ENCODE results near the gene USP25.

The USP25 gene

DNA sequence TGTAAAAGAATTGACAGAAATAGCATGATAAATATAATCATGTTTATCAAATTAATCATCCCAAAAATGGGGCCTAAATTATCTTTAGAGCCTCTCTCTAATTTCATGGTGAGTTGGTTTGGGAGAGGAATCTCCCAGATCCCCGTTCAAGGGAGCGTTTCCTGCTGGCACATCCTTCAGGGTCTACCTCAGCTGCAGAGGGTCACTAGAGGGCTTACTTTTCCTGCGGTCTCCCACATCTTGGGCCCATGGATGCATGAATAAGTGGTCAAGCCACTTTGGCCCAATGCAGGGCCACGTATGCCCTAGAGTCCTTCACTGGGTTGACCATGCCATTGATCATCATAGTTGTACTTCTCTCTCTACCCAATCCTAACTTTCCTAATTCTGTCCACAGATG is 164.1 kb downstream of the USP25 start:
- Histone ChIP-seq H3K27me3 (ENCODE audit: insufficient read depth, low read length) (no peaks in the 10 kb centered on the region), H3K4me1 (ENCODE audit: control insufficient read depth, insufficient read depth, low read length, unreplicated experiment) (peaks cover 8% of the 10 kb centered on the region), H3K36me3 (ENCODE audit: insufficient read depth, low read length) (no peaks in the 10 kb centered on the region), H2AFZ (ENCODE audit: low read length, unreplicated experiment) (no peak overlapping the region), H3K79me2 (ENCODE audit: control insufficient read depth, insufficient read depth, low read length, unreplicated experiment) (no peaks in the 10 kb centered on the region), H3K4me3 (ENCODE audit: low read depth, low read length) (no peak overlapping the region), H3K27ac (ENCODE audit: low read depth, low read length) (no peak overlapping the region)

- Histone ChIP-seq H3K4me3 (ENCODE audit: low read depth, low read length) (0 out of 2 replicates have a peak overlapping the region, but pooled peaks have one; percentile 7), H3K27ac (ENCODE audit: low read depth, low read length) (no peak overlapping the region), H3K79me2 (ENCODE audit: control insufficient read depth, insufficient read depth, low read length, unreplicated experiment) (no peaks in the 10 kb centered on the region), H3K36me3 (ENCODE audit: insufficient read depth, low read length) (no peaks in the 10 kb centered on the region), H3K27me3 (ENCODE audit: insufficient read depth, low read length) (no peaks in the 10 kb centered on the region), H3K4me1 (ENCODE audit: control insufficient read depth, insufficient read depth, low read length, unreplicated experiment) (peaks cover 8% of the 10 kb centered on the region), H2AFZ (ENCODE audit: low read length, unreplicated experiment) (no peak overlapping the region)
Measured at GRCh38 chr21:15894596-15894995, 164.8 kb downstream of the USP25 start.

DNA sequence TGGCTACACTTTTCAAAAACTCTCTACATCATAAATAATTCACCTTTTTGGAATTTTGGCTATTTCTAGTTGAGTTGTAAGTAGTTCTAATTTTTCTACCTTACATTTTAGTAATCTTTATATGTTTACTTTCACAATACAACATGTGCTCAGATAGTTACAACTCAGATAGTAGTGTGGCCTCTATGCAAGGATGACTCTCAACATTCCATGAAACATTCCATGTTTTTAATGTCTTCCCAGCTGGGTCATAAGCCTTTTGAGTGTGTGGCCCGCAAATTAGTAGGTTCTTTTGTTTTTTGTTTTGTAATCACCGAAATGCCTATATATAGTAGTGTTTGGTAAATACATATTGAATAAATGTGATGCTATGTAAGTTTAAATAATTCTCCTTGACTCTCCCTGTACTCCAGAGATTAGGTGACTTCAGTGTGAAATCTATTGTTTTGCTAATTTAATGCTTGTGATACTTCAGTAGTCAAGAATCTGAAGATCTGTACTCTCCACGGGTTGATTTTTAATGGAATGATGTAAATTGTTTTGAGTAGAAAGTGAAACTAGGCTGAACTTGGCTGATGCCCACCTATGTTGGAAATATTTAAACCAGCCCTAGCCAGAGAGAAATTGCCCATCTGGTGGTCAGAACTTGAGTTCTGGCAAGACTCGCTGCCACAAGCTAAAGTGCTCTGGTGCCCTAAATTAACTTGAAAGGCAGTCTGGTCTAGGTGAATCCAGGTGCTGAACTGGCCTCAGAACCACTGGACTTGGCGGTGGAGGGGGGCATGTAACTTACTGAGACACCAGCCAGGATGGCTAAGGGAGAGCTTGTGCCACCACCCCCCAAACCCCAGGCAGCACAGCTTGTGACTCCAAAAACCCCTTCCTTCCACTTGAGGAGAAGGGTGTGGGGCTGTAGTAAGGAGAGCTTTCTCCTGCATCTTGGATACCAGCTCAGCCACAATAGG is 165.6 kb downstream of the USP25 start:
- no peak overlapping the region for H2AFZ ChIP-seq (ENCODE audit: low read length, unreplicated experiment)
- H3K27me3 ChIP-seq (ENCODE audit: insufficient read depth, low read length): no peaks in the 10 kb centered on the region
- H3K79me2 ChIP-seq (ENCODE audit: control insufficient read depth, insufficient read depth, low read length, unreplicated experiment): no peaks in the 10 kb centered on the region
- H3K27ac ChIP-seq (ENCODE audit: low read depth, low read length): no peak overlapping the region
- H3K4me3 ChIP-seq (ENCODE audit: low read depth, low read length): no peak overlapping the region
- no peaks in the 10 kb centered on the region for H3K36me3 ChIP-seq (ENCODE audit: insufficient read depth, low read length)
- peaks cover 8% of the 10 kb centered on the region for H3K4me1 ChIP-seq (ENCODE audit: control insufficient read depth, insufficient read depth, low read length, unreplicated experiment)

DNA sequence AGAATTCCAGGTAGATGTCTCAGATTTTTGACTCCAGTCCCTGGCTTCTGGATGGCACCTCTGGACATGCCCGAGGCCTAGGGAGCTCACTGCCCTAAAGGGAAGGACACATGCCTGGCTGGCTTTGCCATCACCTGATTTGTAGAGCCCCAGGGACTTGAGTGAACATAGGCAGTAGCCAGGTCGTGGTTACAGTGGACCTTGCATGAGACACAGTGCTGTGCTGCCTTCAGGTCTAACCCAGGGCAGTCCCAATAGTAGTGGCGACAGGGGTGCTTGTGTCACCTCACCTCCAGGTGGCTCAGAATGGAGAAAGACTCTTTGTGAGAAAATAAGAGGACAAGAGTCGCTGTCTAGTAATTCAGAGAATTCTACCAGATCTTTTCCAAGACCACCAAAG is 166.7 kb downstream of the USP25 start:
- Histone ChIP-seq H3K27me3 (ENCODE audit: insufficient read depth, low read length) (no peaks in the 10 kb centered on the region), H3K79me2 (ENCODE audit: control insufficient read depth, insufficient read depth, low read length, unreplicated experiment) (no peaks in the 10 kb centered on the region), H2AFZ (ENCODE audit: low read length, unreplicated experiment) (no peak overlapping the region), H3K4me1 (ENCODE audit: control insufficient read depth, insufficient read depth, low read length, unreplicated experiment) (peaks cover 8% of the 10 kb centered on the region), H3K4me3 (ENCODE audit: low read depth, low read length) (no peak overlapping the region), H3K27ac (ENCODE audit: low read depth, low read length) (no peak overlapping the region), H3K36me3 (ENCODE audit: insufficient read depth, low read length) (no peaks in the 10 kb centered on the region)

DNA sequence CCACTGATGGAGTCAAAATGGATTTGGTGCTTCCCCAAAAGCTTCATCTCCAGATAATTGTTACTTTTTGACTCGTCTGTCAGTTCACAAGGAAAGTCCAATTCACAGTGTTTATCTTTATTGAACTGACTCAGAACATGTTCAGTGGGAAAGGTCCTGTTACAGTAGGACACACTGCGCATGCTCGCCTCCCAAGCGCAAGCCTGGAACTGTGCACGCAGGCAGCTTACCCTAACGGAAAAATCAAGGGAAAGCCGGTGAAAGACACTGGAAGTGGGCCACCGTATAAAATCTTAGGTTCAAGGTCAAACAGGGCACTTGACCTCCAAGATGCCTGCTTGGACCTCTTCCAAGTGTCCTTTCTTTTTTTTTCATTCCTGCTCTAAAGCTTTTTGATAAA is 174.6 kb downstream of the USP25 start:
- Histone ChIP-seq H3K27ac (ENCODE audit: low read depth, low read length) (no peak overlapping the region), H3K79me2 (ENCODE audit: control insufficient read depth, insufficient read depth, low read length, unreplicated experiment) (no peaks in the 10 kb centered on the region), H3K4me1 (ENCODE audit: control insufficient read depth, insufficient read depth, low read length, unreplicated experiment) (no peaks in the 10 kb centered on the region), H3K36me3 (ENCODE audit: insufficient read depth, low read length) (no peaks in the 10 kb centered on the region), H3K27me3 (ENCODE audit: insufficient read depth, low read length) (no peaks in the 10 kb centered on the region), H2AFZ (ENCODE audit: low read length, unreplicated experiment) (no peak overlapping the region), H3K4me3 (ENCODE audit: low read depth, low read length) (no peak overlapping the region)

DNA sequence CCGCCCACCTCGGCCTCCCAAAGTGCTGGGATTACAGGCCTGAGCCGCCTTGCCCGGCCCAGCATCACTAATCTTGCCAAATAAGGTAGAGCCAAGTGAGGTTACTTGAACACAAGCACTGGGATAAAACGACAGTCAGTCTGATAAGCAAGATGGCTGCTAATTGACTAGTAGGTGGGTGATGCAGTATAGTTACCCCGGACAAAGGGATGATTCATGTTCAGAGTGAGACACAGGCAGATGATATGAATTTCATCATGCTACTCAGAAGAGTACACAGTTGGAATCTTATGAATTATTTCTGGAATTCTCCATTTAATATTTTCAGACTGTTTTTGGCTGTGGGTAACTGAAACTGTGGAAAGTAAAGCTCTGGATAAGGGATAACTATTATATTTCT is 178.4 kb downstream of the USP25 start:
- Histone ChIP-seq H3K4me3 (ENCODE audit: low read depth, low read length) (no peak overlapping the region), H2AFZ (ENCODE audit: low read length, unreplicated experiment) (peak overlapping the region; percentile 31), H3K36me3 (ENCODE audit: insufficient read depth, low read length) (no peaks in the 10 kb centered on the region), H3K4me1 (ENCODE audit: control insufficient read depth, insufficient read depth, low read length, unreplicated experiment) (no peaks in the 10 kb centered on the region), H3K27ac (ENCODE audit: low read depth, low read length) (no peak overlapping the region), H3K79me2 (ENCODE audit: control insufficient read depth, insufficient read depth, low read length, unreplicated experiment) (no peaks in the 10 kb centered on the region), H3K27me3 (ENCODE audit: insufficient read depth, low read length) (no peaks in the 10 kb centered on the region)

DNA sequence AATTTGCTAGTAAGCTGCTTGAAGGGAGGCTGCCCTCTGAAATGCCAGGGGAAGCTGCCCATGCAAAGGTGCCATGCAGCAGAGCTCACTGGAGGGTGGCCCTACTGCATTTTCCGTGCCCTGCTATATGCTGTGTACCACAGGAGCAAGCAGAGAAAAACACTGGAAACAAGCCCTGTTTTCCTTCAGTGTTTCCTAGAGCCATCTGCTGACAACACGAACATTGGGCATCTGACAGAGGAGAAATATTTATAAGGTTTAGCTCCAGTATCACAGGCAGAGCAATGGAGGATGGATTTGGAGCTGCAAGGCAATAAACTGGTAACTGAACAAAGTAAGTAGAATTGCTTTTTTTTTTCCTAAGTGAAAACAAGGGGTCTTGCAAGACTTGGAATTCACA is 198.4 kb downstream of the USP25 start:
- H3K4me3 ChIP-seq (ENCODE audit: low read depth, low read length): no peak overlapping the region
- H3K79me2 ChIP-seq (ENCODE audit: control insufficient read depth, insufficient read depth, low read length, unreplicated experiment): no peaks in the 10 kb centered on the region
- no peaks in the 10 kb centered on the region for H3K4me1 ChIP-seq (ENCODE audit: control insufficient read depth, insufficient read depth, low read length, unreplicated experiment)

GRCh38 chr21:15928686-15929425 is 199.1 kb downstream of the USP25 start:
- Histone ChIP-seq H3K27me3 (ENCODE audit: insufficient read depth, low read length) (no peaks in the 10 kb centered on the region), H3K27ac (ENCODE audit: low read depth, low read length) (no peak overlapping the region), H2AFZ (ENCODE audit: low read length, unreplicated experiment) (no peak overlapping the region), H3K4me1 (ENCODE audit: control insufficient read depth, insufficient read depth, low read length, unreplicated experiment) (no peaks in the 10 kb centered on the region), H3K4me3 (ENCODE audit: low read depth, low read length) (no peak overlapping the region), H3K36me3 (ENCODE audit: insufficient read depth, low read length) (no peaks in the 10 kb centered on the region), H3K79me2 (ENCODE audit: control insufficient read depth, insufficient read depth, low read length, unreplicated experiment) (no peaks in the 10 kb centered on the region)

More for the DNA sequence above, 198.4 kb downstream of the USP25 start:
- H3K27ac ChIP-seq (ENCODE audit: low read depth, low read length): no peak overlapping the region
- H2AFZ ChIP-seq (ENCODE audit: low read length, unreplicated experiment): no peak overlapping the region
- no peaks in the 10 kb centered on the region for H3K36me3 ChIP-seq (ENCODE audit: insufficient read depth, low read length)
- H3K27me3 ChIP-seq (ENCODE audit: insufficient read depth, low read length): no peaks in the 10 kb centered on the region

GRCh38 chr21:15929536-15929935 is 199.8 kb downstream of the USP25 start:
- Histone ChIP-seq H2AFZ (ENCODE audit: low read length, unreplicated experiment) (no peak overlapping the region), H3K4me1 (ENCODE audit: control insufficient read depth, insufficient read depth, low read length, unreplicated experiment) (no peaks in the 10 kb centered on the region), H3K4me3 (ENCODE audit: low read depth, low read length) (no peak overlapping the region)

More at GRCh38 chr21:15929536-15929935, 199.8 kb downstream of the USP25 start:
- Histone ChIP-seq H3K27me3 (ENCODE audit: insufficient read depth, low read length) (no peaks in the 10 kb centered on the region), H3K36me3 (ENCODE audit: insufficient read depth, low read length) (no peaks in the 10 kb centered on the region), H3K79me2 (ENCODE audit: control insufficient read depth, insufficient read depth, low read length, unreplicated experiment) (no peaks in the 10 kb centered on the region), H3K27ac (ENCODE audit: low read depth, low read length) (no peak overlapping the region)

Data from ACC112 (cell line).